ENCODE data around the gene SEMA5A.

Gene SEMA5A

GRCh38 chr5:9468060-9468388 lies 77.9 kb downstream of the SEMA5A start (continued):
- TF ChIP-seq, protein P1, sequence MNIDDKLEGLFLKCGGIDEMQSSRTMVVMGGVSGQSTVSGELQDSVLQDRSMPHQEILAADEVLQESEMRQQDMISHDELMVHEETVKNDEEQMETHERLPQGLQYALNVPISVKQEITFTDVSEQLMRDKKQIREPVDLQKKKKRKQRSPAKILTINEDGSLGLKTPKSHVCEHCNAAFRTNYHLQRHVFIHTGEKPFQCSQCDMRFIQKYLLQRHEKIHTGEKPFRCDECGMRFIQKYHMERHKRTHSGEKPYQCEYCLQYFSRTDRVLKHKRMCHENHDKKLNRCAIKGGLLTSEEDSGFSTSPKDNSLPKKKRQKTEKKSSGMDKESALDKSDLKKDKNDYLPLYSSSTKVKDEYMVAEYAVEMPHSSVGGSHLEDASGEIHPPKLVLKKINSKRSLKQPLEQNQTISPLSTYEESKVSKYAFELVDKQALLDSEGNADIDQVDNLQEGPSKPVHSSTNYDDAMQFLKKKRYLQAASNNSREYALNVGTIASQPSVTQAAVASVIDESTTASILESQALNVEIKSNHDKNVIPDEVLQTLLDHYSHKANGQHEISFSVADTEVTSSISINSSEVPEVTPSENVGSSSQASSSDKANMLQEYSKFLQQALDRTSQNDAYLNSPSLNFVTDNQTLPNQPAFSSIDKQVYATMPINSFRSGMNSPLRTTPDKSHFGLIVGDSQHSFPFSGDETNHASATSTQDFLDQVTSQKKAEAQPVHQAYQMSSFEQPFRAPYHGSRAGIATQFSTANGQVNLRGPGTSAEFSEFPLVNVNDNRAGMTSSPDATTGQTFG (tag by site-specific recombination; IDR thresholded peaks at IDR 0.05; ENCODE audit: borderline replicate concordance) = no peak
- TF ChIP-seq, protein P2, sequence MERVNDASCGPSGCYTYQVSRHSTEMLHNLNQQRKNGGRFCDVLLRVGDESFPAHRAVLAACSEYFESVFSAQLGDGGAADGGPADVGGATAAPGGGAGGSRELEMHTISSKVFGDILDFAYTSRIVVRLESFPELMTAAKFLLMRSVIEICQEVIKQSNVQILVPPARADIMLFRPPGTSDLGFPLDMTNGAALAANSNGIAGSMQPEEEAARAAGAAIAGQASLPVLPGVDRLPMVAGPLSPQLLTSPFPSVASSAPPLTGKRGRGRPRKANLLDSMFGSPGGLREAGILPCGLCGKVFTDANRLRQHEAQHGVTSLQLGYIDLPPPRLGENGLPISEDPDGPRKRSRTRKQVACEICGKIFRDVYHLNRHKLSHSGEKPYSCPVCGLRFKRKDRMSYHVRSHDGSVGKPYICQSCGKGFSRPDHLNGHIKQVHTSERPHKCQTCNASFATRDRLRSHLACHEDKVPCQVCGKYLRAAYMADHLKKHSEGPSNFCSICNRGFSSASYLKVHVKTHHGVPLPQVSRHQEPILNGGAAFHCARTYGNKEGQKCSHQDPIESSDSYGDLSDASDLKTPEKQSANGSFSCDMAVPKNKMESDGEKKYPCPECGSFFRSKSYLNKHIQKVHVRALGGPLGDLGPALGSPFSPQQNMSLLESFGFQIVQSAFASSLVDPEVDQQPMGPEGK (tag by site-specific recombination; IDR thresholded peaks at IDR 0.05) = no peak
- no peak for TF ChIP-seq KLF8 (tag by site-specific recombination; IDR thresholded peaks at IDR 0.05)
- no peak for TF ChIP-seq ZNF610 (tag by site-specific recombination; IDR thresholded peaks at IDR 0.05; ENCODE audit: borderline replicate concordance)
- no peak for TF ChIP-seq ZNF292 (tag by site-specific recombination; IDR thresholded peaks at IDR 0.05; ENCODE audit: borderline replicate concordance, low read depth)
- TF ChIP-seq ZBTB20 (tag by site-specific recombination; IDR thresholded peaks at IDR 0.05) = no peak
- TF ChIP-seq ZNF211 (tag by site-specific recombination; IDR thresholded peaks at IDR 0.05; ENCODE audit: low read depth) = no peak

DNA sequence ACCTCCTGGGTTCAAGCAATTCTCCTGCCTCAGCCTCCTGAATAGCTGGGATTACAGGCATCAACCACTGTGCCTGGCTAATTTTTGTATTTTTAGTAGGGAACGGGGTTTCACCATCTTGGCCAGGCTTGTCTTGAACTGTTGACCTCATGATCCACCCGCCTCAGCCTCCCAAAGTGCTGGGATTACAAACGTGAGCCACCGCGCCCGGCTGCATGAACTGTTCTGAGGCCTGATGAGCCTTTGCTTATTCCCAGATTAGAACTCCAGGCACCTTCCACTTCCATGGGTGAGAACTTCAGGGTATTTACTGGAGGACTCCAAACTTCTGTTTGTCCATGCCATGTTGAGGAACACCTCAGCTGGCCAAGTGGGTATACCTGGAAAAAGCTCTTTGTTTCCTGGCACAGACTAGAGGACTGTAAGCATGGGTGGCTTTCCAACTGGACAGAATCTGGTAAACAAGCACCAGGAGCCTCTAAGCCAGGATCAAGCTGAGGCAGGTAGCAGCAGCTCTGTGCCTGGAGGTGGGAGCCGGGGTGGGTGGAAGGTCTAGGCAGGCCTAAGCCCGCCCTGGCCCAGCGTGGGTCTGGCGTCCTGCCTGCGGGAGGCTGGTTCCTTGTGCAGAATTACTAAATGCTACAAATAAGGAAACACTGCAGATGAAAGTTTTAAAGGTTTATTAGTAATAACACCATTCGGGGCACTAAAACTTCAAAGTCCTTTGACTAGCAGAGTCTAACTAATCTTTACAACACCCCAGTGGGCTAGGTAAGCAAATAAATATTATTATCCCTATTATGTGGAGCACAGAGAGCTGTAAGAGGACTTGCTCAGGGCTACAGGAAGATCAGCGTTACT lies 78.4 kb downstream of the SEMA5A start:
- Histone ChIP-seq H3K9me3 (ENCODE audit: control insufficient read depth, insufficient read depth, low read depth, low read length) (no peaks in the 10 kb centered on the region), H3K27ac (ENCODE audit: extremely low read depth, low read depth, low read length) (peak overlapping the region; percentile 66), H3K4me3 (ENCODE audit: low read depth, low read length) (no peak overlapping the region), H3K4me1 (ENCODE audit: control insufficient read depth, insufficient read depth, low read length) (peaks cover 9% of the 10 kb centered on the region), H3K36me3 (ENCODE audit: control insufficient read depth in 2 of 2, insufficient read depth in 1 of 2, low read length in 2 of 2) (no peaks in the 10 kb centered on the region)
- POLR2A ChIA-PET = no interaction called here
- CTCF ChIA-PET = no interaction called here
- TF ChIP-seq ZNF664 (tag by site-specific recombination; IDR thresholded peaks at IDR 0.05) (no peak), TCF7L2 (IDR thresholded peaks at IDR 0.05; ENCODE audit: borderline replicate concordance, low read depth, low read length) (peak; percentile 88), ZXDB (tag by site-specific recombination; IDR thresholded peaks at IDR 0.05) (no peak), ZNF571 (tag by site-specific recombination; IDR thresholded peaks at IDR 0.05) (no peak), ZNF701 (tag by site-specific recombination; IDR thresholded peaks at IDR 0.05) (no peak)

DNA sequence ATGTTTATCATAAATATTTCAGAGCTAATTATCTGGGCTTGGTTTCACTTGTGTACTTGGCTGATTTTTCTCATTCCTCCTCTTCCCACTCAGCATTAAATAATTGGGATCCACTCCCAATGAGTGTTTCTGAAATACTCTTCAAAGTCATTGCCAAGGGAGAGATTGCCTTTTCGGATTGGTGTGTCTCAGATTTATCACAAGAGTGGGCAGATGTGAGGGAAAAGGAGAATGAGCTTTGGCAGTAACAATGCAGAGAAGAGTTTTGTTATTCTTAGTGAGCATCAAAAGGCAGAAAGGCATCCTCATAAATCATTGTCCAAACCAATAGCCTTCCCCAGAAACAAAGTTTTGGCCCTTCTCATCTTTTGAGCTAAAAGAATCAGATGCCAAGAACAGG lies 79.2 kb downstream of the SEMA5A start:
- Histone ChIP-seq H3K36me3 (ENCODE audit: control insufficient read depth in 2 of 2, insufficient read depth in 1 of 2, low read length in 2 of 2) (no peaks in the 10 kb centered on the region), H3K4me1 (ENCODE audit: control insufficient read depth, insufficient read depth, low read length) (peaks cover 9% of the 10 kb centered on the region), H3K27ac (ENCODE audit: extremely low read depth, low read depth, low read length) (no peak overlapping the region), H3K9me3 (ENCODE audit: control insufficient read depth, insufficient read depth, low read depth, low read length) (no peaks in the 10 kb centered on the region), H3K4me3 (ENCODE audit: low read depth, low read length) (no peak overlapping the region)
- ChIA-PET CTCF (no interaction called here), POLR2A (no interaction called here)
- TF ChIP-seq ZNF549 (tag by site-specific recombination; IDR thresholded peaks at IDR 0.05) (no peak), ZNF140 (tag by site-specific recombination; IDR thresholded peaks at IDR 0.05) (no peak), ZNF600 (tag by site-specific recombination; IDR thresholded peaks at IDR 0.05) (no peak), ZNF677 (tag by site-specific recombination; IDR thresholded peaks at IDR 0.05) (no peak), ZNF558 (tag by site-specific recombination; IDR thresholded peaks at IDR 0.05) (no peak), ZNF692 (tag by site-specific recombination; IDR thresholded peaks at IDR 0.05) (no peak), ZNF48 (tag by site-specific recombination; IDR thresholded peaks at IDR 0.05) (no peak)
- TF ChIP-seq, protein P3, sequence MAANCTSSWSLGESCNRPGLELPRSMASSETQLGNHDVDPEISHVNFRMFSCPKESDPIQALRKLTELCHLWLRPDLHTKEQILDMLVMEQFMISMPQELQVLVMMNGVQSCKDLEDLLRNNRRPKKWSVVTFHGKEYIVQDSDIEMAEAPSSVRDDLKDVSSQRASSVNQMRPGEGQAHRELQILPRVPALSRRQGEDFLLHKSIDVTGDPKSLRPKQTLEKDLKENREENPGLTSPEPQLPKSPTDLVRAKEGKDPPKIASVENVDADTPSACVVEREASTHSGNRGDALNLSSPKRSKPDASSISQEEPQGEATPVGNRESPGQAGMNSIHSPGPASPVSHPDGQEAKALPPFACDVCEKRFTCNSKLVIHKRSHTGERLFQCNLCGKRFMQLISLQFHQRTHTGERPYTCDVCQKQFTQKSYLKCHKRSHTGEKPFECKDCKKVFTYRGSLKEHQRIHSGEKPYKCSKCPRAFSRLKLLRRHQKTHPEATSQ (tag by site-specific recombination; IDR thresholded peaks at IDR 0.05) = no peak
- TF ChIP-seq, protein P4, sequence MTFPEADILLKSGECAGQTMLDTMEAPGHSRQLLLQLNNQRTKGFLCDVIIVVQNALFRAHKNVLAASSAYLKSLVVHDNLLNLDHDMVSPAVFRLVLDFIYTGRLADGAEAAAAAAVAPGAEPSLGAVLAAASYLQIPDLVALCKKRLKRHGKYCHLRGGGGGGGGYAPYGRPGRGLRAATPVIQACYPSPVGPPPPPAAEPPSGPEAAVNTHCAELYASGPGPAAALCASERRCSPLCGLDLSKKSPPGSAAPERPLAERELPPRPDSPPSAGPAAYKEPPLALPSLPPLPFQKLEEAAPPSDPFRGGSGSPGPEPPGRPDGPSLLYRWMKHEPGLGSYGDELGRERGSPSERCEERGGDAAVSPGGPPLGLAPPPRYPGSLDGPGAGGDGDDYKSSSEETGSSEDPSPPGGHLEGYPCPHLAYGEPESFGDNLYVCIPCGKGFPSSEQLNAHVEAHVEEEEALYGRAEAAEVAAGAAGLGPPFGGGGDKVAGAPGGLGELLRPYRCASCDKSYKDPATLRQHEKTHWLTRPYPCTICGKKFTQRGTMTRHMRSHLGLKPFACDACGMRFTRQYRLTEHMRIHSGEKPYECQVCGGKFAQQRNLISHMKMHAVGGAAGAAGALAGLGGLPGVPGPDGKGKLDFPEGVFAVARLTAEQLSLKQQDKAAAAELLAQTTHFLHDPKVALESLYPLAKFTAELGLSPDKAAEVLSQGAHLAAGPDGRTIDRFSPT (tag by site-specific recombination; IDR thresholded peaks at IDR 0.05) = no peak
